Transverse colon (tissue), 4 donors: ENCODE data around the gene C9orf50.

Source experiments
- POLR2AphosphoS5 ChIP-seq, 3 donors: sonication (generic); formaldehyde crosslinking; IDR thresholded peaks; one replicate each; pipeline ENCODE4 v1.6.1; 2016; ENCODE audit warnings: antibody characterized with exemption in 3 of 3
- TF ChIP-seq, protein P1 (sequence below), 5 experiments: fragments of 200-600 bp in 3 of 5; fragments of 450-650 bp in 2 of 5; sonication (generic) in 3 of 5; IDR thresholded peaks; 1 replicate in 2 of 5; 2 replicates in 3 of 5; pipeline ENCODE4 v1.5.1; 2016 to 2017; ENCODE audit warnings: antibody characterized with exemption in 5 of 5, inconsistent platforms in 3 of 5, mild to moderate bottlenecking in 2 of 5, moderate library complexity in 1 of 5

DNA sequence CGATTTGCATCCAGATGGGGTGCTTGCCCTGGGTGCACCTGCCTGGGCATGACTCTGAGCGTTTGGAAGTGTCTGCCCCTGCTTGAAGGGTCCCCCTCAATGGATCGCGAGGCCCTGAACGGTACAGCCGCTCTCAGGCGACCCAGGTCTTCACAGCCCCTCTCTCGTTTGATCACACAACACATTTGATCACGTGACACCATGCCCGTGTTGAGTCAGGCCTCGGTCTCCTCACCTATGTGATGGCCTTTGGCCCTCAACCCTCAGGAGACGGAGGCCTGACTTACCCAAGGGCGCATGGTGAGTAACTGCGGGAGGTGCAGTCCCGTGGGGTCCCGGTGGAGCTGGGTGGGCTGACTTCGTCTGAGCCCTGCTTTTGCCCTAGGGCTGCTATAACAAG lies 24.0 kb upstream of the C9orf50 start:
- TF ChIP-seq, protein P1, sequence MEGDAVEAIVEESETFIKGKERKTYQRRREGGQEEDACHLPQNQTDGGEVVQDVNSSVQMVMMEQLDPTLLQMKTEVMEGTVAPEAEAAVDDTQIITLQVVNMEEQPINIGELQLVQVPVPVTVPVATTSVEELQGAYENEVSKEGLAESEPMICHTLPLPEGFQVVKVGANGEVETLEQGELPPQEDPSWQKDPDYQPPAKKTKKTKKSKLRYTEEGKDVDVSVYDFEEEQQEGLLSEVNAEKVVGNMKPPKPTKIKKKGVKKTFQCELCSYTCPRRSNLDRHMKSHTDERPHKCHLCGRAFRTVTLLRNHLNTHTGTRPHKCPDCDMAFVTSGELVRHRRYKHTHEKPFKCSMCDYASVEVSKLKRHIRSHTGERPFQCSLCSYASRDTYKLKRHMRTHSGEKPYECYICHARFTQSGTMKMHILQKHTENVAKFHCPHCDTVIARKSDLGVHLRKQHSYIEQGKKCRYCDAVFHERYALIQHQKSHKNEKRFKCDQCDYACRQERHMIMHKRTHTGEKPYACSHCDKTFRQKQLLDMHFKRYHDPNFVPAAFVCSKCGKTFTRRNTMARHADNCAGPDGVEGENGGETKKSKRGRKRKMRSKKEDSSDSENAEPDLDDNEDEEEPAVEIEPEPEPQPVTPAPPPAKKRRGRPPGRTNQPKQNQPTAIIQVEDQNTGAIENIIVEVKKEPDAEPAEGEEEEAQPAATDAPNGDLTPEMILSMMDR (IDR thresholded peaks at IDR 0.05) = no peak
- no peak for TF ChIP-seq POLR2AphosphoS5 (IDR thresholded peaks at IDR 0.05)
